Measurements from ENCODE around the gene PHF19.

PHF19 gene

DNA sequence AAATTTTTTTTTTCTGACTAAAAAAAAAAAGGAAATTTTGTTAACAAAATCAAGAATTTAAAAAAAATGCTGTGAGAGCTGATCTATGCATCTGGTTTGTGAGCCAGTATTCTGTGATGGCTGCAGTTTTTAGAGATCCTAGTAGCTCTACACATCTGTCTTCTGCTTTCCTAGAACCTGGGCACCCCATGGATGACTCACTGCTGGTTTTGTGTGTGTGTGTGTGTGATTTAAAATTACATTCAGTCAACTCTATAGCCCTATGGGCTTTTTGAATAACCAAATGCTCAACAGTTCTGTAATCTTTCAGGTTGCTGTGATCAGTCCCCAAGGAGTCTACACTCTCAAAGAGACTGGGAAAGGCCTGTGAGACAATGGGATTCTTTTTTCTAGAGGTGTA lies 31.7 kb downstream of the PHF19 start:
- ChIA-PET POLR2A (ENCODE audit: low non-redundant PET) (no interaction called here), CTCF (no interaction called here)
- TF ChIP-seq, protein P1, sequence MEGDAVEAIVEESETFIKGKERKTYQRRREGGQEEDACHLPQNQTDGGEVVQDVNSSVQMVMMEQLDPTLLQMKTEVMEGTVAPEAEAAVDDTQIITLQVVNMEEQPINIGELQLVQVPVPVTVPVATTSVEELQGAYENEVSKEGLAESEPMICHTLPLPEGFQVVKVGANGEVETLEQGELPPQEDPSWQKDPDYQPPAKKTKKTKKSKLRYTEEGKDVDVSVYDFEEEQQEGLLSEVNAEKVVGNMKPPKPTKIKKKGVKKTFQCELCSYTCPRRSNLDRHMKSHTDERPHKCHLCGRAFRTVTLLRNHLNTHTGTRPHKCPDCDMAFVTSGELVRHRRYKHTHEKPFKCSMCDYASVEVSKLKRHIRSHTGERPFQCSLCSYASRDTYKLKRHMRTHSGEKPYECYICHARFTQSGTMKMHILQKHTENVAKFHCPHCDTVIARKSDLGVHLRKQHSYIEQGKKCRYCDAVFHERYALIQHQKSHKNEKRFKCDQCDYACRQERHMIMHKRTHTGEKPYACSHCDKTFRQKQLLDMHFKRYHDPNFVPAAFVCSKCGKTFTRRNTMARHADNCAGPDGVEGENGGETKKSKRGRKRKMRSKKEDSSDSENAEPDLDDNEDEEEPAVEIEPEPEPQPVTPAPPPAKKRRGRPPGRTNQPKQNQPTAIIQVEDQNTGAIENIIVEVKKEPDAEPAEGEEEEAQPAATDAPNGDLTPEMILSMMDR (conservative IDR thresholded peaks at IDR 0.05; ENCODE audit: low read depth): no peak
- DNase-seq (ENCODE audit: low spot score): no peak
- H3K27ac ChIP-seq: no peak overlapping the region

DNA sequence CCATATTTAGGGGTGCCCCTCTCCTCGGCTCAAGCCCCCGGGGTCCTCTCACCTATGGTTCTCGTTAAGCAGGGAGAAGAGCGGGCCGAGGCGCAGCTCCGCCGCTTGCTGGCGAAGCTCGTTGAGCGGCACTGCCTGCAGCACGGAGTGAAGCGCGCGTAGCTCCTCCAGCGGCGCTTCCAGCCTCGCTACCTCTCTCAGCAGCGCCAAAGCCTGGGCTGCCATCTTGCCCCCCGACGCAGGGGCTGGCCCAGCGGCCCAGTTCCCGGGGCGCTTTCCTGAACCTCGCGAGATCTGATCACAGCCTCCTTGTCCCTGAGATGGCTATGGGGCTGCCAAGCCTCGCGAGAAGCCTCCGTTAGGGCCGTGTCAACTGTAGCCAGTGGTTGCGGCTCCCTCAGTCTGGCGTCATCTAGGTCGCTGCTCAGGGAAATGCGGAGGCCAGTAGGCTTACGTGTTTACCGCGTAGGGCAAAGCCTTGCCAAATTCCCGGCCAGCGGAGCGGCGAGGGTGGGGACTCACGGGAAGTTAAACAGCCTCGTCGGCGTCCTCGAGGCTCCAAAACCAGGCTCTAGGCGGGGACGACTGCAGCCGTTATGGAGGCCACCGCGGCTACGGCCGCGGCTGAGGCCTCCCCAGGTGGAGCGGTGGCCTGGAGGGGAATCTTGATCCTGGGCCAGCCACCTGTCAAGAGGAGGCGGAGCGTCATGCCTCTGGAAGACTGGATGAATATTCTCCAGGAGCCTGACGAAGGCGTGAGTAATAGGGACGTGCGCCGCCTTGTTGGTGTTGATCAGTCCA lies 34.1 kb downstream of the PHF19 start, which contains the start of gene PSMD5:
PSMD5 (minus strand) TSS at position 238 of the 801 bp plus-strand sequence; CDS start at position 225, 13 bp downstream.
- peak; percentile 100 for DNase-seq (ENCODE audit: low spot score)
- POLR2A ChIA-PET (ENCODE audit: low non-redundant PET): interaction anchor here (0.5 to 1.2 kb wide), 5 partner anchors 10 to 49 kb away, joined by 3 to 14 read pairs (median 3); partner anchors contain the start of gene FBXW2
- CTCF ChIA-PET: interaction anchor here (0.8 kb wide), 1 partner anchor 118 kb away, joined by 3 read pairs; no protein-coding TSS in a partner anchor
- TF ChIP-seq, protein P1 (conservative IDR thresholded peaks at IDR 0.05; ENCODE audit: low read depth): no peak
- peak within 1 kb of the TSS; percentile 92 for H3K27ac ChIP-seq

DNA sequence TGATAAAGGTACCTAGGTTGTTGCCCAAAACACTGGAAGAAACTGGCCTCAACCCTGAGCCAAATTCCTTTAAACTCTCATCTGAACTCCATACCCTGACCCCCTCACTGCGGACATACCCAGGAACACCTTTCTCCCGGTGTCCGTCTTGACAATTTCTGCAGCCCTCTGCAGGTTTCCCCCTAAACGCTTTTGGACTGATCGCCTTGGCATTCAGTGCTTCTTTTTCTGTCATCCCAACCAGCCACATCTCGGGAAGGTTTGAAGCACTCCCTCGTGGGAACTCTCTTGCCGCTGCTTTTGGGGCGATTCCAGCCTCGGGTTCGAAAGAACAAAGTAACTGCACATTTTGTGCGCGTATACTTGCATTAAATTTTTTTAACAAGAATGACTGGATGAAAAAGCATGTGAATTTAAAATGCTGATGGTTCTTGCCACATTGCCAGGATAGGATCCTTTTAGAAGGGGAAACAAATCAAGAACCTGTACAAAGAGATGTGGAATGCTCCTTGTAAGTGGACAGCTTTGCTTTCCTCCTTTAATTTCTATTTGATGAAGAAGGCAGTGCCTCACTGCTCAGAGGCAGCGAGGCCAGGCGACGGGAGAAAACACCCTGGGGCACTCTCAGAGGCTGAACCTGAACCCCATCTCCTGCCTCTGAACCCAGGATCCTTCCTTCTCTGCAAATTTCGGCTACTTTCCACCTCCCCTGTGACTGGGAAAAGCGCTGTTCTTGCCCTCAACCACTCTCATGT lies 34.9 kb downstream of the PHF19 start:
- peak overlapping the region; percentile 92 for H3K27ac ChIP-seq
- ChIA-PET CTCF (interaction anchor here (0.6 to 0.8 kb wide), 2 partner anchors 117 to 255 kb away, joined by 3 read pairs; no protein-coding TSS in a partner anchor), POLR2A (ENCODE audit: low non-redundant PET) (interaction anchor here (0.5 to 1.0 kb wide), 2 partner anchors 47 to 49 kb away, joined by 3 to 14 read pairs; partner anchors contain the start of gene FBXW2)
- TF ChIP-seq, protein P1 (conservative IDR thresholded peaks at IDR 0.05; ENCODE audit: low read depth): no peak
- DNase-seq (ENCODE audit: low spot score): peak; percentile 49

DNA sequence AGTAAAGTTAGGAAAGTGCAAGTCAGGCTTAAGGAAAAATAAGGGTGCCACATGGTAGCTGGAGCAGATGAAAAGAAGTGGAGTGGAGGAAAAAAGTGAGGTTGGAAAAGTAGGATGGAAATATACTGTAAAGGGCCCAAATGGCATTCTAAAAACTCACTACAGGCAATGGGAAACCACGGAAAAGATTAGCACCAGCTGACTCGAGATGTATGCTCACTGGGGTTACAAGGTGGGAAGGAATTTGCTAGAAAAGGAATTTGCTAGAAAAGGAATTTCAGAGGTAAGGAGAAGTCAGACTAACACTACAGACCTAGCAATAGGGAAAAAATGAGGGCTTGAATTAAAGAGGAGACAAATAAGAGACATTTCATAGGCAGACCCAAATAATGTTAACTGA lies 37.8 kb downstream of the PHF19 start:
- no peak for DNase-seq (ENCODE audit: low spot score)
- H3K27ac ChIP-seq: no peak overlapping the region
- TF ChIP-seq, protein P1 (conservative IDR thresholded peaks at IDR 0.05; ENCODE audit: low read depth): no peak
- ChIA-PET CTCF (no interaction called here), POLR2A (ENCODE audit: low non-redundant PET) (no interaction called here)

DNA sequence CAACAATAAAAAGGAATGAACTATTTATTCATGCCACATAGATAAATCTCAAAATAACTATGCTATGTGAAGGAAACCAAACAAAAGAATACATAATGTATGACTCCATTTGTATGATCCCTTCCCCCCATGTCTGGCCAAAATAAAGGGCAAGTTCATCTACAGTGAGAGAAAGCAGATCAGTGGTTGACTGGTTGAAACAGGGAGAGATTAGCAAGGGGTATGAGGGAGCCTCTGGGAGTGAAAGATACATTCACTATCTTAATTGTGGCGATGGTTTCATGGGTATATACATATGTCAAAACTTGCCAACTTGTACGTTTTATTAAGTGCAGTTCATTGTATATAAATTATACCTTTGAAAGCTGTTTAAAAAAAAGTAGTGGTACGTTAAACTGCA lies 39.1 kb downstream of the PHF19 start:
- ChIA-PET POLR2A (ENCODE audit: low non-redundant PET) (no interaction called here), CTCF (interaction anchor here (0.7 kb wide), 1 partner anchor 31 kb away, joined by 6 read pairs; no protein-coding TSS in a partner anchor)
- no peak for DNase-seq (ENCODE audit: low spot score)
- no peak overlapping the region for H3K27ac ChIP-seq
- TF ChIP-seq, protein P1 (conservative IDR thresholded peaks at IDR 0.05; ENCODE audit: low read depth): no peak

DNA sequence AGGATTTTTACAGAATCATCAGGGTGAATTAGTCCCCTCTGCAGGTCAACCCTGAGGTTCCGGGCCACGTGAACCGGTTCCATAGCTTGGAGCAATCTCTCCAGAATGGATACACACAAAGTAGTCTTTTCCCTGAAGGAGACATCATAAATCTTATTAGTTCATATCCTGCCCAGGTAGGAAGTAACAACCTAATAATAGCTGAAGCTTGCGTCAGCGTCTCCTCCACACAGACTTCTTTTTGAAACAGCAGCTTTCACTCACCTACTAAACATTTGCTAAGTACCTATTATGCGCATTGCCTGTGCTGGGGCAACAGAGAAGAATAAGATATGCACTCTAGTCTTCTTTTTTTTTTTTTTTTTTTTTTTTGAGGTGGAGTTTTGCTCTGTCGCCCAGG lies 43.7 kb downstream of the PHF19 start:
- TF ChIP-seq, protein P1 (conservative IDR thresholded peaks at IDR 0.05; ENCODE audit: low read depth): no peak
- POLR2A ChIA-PET (ENCODE audit: low non-redundant PET): no interaction called here
- CTCF ChIA-PET: interaction anchor here (0.5 kb wide), 1 partner anchor 335 kb away, joined by 3 read pairs; no protein-coding TSS in a partner anchor

More for the DNA sequence above, 43.7 kb downstream of the PHF19 start:
- no peak for DNase-seq (ENCODE audit: low spot score)
- no peak overlapping the region for H3K27ac ChIP-seq

All from RWPE1 (cell line).